GM19372 (cell line): Measurements from ENCODE around the gene VPS50.

Source experiments
- ATAC-seq: cut with Tn5 transposase; IDR thresholded peaks from one replicate; pipeline ENCODE4 v1.9.1; 2021; ENCODE audit warnings: mild to moderate bottlenecking, low read depth, moderate library complexity; ENCODE audit not compliant: unreplicated experiment

VPS50 gene, protein sequence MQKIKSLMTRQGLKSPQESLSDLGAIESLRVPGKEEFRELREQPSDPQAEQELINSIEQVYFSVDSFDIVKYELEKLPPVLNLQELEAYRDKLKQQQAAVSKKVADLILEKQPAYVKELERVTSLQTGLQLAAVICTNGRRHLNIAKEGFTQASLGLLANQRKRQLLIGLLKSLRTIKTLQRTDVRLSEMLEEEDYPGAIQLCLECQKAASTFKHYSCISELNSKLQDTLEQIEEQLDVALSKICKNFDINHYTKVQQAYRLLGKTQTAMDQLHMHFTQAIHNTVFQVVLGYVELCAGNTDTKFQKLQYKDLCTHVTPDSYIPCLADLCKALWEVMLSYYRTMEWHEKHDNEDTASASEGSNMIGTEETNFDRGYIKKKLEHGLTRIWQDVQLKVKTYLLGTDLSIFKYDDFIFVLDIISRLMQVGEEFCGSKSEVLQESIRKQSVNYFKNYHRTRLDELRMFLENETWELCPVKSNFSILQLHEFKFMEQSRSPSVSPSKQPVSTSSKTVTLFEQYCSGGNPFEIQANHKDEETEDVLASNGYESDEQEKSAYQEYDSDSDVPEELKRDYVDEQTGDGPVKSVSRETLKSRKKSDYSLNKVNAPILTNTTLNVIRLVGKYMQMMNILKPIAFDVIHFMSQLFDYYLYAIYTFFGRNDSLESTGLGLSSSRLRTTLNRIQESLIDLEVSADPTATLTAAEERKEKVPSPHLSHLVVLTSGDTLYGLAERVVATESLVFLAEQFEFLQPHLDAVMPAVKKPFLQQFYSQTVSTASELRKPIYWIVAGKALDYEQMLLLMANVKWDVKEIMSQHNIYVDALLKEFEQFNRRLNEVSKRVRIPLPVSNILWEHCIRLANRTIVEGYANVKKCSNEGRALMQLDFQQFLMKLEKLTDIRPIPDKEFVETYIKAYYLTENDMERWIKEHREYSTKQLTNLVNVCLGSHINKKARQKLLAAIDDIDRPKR

DNA sequence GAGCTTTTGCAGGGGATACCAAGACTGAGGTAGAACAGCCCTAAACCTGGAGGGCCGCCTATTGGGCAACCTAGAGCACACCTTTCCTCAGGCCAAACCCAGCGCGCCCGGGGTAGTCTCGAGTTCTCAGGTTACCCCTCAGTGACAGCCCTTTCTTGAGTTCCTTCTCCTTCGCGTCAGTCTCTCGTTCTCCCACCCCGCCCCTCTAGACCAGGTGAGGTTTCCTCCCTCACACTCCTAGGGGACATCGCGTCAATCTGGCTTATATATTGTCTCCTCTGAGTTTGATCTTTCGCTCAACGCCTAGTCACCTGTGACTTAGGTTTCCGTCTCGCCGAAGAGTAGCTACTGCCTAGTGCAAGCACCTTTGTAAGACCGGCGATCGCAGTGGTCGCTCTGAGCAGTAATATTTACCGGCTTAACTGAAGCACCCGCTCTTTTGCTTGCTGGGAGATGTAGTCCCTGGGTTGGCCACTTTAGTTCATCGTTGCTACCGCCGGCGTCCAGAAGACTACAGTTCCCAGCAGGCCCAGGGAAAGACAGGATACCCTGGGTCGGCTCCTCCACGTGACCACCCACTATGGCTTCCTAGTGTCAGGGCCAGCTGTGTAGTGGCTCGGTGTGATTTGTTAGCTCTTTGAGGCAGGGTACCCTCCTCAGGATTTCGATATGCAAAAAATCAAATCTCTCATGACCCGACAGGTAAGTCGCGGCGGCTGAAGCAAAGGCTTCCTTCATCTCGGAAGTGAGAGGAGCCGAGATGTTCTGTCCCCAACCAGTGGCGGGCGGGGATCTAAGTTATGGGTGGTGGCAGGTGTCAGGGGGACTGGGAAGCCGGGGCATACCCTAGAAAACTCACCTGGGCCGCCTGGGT is at the start of gene VPS50:
VPS50 (plus strand) TSS at position 568 of the 874 bp plus-strand sequence; CDS start at position 670, 102 bp downstream.
- peak; percentile 97 for ATAC-seq

DNA sequence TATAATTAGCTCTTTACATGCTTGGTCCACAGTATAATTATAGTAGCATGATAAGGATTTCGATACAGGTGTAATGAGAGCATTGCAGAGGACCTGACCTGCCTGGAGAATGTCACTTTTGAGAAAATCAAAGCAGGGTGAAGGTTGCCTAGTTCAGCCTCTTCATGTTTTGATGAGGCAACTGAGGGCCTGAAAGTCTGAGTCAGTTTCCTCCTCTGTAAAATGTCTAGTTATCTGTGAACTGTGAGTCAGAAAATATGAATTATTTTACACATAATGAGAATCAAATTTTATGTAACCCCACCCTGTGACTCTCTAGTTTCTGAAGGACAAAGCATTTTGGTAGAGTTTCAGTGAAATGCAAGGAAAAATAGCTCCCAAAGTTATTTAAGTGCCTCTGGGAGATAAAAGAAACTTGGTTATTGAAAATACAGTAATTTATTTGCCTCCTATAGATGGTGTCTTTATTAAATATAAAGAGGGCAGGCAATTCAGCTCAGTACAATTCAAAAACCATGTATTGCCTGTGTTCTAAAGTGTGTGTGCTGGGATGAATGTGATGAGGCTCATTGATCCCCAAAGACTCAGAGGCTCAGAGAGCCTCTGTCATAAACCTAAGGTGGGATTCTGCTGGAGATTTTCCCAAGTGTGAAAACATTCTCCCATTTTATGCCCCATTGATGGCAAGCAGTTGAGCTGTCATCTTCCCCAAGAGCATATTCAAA is 46.7 kb upstream of the VPS50 start:
- no peak for ATAC-seq

DNA sequence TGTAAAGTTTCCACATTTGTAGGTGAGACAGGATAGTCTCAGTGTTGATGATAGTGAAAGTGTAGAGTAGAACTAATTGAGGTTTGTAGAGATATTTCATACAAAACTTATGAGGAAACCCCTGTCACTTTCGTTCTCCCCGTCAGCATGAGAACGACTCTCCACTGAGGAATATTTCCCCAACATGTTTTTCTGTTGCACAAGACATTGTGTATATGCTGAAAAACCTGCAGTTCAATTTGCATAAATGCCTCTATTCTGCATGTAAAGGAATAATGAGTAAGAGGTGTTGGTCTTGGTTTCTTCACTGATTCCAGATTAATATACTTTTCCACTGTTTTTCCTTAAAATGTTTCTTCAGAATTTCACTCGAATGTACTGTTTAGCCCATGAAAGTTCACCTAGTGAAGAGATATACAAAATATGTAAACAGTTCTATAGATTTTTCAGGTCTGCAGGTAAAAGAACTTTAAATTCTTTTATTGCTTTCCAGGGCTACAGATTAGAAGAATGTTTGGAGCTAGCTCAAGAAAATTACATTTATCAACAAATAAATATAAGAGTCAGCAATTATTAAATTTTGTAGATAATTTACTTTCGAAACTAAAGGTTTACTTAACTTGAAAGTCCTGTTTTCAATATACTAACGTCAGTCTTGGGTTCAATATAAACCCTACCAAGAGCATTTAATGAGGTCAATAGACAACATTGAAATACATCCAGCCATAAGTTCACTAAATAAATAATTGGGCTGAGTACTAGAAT is 43.1 kb upstream of the VPS50 start:
- ATAC-seq, result no peak

DNA sequence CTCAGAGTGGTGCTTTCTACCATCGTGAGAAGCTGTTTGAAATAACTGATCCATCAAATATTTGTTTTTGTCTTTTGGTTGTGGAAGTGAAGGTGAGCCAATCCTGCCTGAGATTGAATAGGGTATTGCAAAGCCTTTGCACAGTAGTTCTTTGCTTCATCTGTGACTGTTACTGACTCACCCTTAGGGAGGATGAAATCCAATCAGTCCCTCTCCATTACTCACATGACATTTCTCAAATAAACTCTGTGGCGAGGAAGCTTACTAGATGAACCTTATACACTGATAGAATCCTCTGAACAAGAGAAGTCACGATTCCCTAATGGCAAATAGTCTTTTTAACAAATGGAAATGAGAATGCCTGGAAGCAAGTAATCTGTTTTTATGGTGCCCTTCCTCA is 37.8 kb upstream of the VPS50 start:
- no peak for ATAC-seq

DNA sequence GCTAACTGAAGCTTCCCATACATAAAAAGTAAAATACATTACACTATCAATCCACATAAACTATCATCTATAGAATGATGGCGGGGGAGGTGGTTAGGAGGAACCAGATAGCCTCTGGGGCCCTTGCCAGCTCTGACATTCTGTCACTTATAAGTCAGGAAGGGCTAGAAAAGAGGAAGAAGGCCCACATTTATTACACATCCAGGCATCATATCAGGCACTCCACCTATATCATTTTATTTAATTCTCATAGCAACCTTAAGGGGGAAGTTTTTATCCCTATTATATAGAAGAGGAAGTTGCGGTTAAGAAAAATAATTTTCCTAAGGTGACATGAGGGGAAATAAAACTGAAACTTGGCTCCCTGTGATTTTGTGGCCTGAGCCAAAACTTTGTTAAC is 35.8 kb upstream of the VPS50 start:
- ATAC-seq, result no peak

DNA sequence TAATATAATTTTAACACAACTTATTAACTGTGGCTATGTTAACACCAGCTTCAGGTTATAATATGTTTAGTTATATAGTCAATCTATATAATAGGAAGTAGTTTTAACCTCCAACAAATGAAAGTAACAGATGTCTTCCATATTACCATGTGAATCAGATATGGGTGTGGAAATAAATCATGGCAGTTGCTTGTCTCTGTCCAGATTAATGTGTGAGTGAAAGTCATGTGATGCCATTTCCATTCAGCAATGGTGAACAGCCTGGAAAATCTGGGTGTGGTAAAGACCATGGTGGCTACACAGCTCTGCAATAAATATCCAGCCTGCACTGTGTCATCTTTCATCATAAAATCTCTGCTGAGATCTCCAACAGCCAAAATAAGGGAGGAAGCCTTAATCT is 33.7 kb upstream of the VPS50 start:
- ATAC-seq, result no peak

DNA sequence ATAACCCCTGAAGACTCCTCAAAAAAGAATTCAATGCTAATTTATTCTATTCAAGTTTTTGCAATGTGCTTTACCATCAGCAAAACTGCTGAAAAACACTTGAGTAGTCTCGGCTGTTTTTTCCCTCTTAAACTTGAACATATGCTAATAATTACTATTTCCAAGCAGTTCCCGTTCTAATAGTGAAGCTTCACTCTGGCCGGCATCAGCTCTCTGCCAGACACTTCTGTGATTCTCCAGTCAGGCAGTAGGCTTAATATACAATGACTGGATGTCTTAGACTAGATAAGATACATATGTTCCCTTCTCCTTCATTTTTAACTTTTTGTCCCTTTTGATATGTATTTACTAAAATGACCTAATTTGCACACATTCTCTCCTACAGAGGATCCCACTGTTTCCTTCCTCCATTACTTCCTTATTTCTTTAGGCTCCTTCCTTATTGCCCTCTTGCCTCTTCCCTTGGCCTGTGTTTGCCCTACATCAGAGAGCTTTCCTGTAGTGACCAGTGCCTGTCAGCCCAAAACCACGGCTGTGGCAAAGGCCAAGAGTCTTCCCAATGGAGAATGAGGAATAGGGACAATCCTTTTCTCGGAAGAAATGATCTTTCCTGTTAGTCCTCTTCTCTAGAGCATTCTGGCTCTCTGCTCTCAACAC is 29.4 kb upstream of the VPS50 start:
- no peak for ATAC-seq

DNA sequence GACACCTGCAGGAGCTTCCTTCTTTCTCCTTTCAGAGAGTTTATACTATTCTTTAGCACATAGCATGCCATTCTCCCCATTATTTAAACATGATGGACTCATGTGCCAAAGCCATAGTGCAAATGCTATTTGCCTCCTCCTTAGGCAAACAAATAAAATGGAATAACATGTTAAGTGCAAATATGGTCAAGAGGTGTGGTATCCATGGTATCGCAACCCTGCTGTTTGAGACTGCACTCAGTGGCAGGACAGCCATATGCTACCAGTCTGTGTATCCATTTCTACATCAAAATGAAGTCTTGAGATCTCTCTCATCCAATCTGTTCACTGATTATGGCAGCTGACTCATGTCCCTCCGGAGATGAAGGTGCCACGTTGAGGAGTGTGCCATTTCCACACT is 28.7 kb upstream of the VPS50 start:
- ATAC-seq, result no peak

DNA sequence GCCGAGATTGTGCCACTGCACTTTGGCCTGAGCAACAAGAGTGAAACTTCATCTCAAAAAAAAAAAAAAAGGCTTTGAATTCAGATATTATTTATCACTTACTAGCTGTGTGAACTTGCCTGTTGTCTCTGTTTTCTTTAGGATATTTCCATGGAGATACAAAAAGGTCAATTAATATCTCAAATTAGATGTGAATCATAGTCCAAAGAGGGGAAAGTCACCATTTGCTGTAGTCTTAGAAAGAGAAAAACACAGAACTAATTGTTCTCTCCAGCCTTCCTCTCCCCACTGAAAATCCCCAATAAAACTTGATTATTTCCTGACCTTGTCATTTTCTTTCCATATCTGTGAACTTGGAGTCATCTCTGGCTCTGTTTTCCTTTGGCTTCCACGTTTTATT is 27.1 kb upstream of the VPS50 start:
- no peak for ATAC-seq

DNA sequence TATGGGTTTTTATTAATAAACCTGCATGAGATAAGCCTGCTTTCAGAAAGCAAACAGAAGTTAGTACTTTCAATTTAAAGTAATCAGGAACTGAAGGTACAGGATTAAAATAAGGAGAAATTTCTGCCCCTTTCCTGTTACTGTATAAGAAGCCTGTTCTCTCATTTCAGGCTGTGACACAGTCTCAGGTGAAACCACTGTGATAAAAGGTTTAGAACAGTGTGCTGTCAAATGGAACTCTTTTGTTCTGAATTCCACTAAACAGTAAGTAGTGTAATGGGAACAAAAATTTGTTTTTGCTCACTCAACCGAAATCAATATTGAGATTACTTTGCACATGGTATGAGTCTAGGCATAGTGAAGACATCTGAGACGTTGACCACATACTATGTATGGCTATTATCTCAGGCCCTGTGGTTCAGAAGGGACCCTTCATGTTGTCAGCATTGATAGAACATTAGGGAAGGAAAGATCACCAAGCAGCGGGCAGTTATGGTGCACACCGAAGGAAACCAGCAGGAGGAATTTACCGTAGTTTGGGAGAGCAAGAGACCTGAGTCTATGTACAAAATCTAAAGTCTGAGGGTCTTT is 20.8 kb upstream of the VPS50 start:
- no peak for ATAC-seq

DNA sequence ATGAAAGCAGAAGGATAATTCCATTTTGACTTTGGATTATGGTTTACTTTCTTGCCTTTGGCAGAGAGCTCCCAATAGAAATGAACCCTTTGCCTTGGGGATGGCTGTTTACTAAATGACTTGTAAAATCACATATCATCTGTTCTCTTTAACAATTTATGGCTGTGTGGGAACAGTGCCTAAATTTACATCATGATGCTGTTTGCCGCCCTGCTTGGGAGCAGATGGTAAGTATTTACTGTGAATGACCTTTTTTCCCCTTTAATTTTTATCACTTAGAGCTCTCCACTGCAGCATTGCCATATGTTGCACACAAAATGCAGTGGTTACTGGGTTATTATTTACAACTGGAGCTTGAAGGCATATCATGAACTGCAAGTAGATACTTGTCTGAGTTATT is 19.3 kb upstream of the VPS50 start:
- no peak for ATAC-seq

DNA sequence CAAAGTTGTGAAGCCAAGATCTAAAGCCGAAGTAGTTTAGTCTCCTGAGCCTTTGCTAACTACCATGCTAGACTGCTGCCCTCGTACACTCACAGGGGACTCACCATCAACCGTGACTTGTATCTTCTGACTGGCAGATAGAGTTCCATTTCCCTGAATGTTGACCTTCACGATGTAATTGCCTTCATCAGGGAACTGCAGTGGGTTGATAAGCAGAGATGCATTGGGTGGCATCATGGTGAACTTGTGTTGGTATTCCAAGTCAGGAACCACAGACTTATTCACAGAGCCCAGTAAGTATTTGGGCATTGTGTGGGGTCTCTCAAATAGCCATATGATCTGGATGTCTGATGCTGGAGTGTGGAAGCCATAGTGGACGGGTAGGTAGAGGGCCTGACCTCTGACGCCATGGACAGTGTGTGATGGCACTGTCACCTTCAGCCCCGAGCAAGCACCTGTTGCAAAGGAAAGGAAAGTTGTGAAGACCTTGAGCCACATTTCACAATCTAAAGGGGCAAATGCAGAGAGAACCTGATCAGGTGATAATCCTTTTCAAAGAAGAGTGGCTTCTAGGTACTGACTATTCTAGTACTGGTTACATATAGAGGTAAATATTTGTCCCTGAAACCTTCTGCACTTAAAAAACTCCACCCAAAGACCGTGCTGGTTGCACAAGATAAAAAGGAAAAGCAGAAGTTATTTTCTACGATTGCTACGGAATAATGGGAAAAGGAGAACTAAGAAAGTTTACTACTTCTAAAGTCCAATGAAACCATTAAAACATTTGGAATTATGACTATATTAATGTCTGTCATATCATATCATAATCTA is 13.0 kb upstream of the VPS50 start:
- ATAC-seq, result no peak

DNA sequence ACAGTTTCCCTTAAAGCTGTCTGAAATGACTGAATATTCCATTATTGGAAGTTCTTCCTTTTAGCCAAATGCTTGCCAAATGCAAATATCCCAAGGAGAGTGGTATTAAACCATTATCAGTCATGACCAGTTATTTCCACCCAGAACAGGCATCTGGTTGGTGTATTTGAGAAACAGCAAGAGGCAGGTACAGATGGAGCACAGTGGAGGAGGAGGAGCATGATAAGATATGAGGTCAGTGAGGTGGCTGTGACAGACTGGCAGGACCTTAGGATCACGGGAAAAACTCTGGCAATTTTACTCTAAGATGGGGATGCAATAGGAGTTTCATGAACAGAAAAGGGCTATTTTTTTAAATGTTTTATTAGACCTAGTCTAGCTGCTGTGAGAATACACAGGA is 12.3 kb upstream of the VPS50 start:
- ATAC-seq, result no peak

DNA sequence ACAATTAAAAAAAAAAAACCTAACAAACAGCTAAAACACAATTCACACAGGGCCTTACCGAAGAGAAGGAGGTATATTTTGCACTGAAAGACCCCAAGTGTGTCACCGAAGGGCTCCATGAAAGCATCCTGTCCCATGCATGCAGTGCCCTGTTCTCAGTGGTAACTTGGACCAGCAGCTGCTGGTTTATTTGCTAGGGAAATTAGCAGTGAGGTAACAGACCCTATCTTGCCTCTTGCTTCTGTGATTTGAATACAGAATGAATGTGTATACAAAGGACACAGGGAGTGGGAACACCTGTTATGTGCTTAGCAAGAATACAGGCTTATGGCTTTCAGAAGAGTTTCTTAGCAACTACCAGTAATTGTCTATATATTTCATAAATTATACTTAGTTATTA is 5.9 kb upstream of the VPS50 start, which contains the start of gene HEPACAM2:
HEPACAM2 (minus strand) TSS at position 160 of the 400 bp plus-strand sequence.
- no peak for ATAC-seq

DNA sequence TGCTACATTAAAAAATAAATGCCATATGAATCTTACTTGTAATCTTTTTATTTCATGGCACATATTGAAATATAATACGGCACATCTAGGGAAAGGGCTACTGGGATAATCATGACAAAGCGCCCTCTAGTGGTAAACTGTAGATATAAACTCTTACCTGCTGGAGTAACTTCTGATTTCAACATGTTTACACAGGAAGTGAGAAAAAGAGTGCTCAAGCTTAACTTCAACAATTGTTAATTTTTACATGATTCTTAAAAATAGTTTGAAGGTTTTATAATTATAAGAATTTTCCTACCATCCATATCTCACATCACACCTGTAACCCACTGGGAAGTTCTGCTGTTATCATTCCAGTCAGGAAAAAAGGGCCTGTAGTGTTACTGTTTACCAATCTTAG is 3.9 kb upstream of the VPS50 start:
- no peak for ATAC-seq

DNA sequence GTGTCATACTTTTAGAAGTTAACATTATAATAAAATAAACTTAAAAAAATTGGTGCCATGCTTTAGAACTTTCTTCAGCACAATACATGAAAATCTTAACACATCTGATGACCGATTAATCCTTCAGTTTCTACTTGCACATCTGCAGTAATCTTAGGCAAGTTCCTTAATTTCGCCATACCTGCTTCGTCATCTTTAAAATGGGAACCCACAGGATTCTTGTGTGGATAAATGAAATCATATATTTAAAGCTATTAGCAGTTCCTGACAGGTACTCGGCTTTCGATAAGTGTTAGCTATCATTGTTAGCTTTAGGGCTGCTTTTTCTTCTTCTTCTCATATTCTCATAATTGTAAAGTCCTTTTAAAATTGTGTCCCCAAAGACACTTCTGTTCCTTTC is 907 bp upstream of the VPS50 start:
- ATAC-seq, result no peak

DNA sequence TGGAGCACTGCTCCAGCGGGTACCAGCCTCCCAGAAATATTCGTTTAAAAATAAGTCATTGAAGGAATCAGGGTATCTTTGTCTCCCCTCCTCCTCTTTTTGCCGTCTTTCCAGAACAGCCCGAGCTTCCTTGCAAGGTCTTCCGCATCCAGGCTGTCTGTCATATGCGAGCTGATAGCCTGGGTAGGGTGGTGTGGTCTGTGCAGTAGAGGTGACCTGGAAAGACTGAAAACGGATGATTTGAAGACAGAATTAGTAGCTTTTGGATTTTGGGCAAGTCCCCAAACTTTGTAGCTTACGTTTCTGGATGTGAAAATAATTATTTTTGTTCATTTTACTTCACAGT is 480 bp downstream of the VPS50 start:
- no peak for ATAC-seq
